ENCODE data around the gene RAB6A. TPM values are rescaled to one million over a fixed set of nuclear protein-coding genes. Genes with fewer than 3 reads are reported as not detected.

The RAB6A gene
- total RNA-seq, 1 experiment from 2014 or later: 121 TPM

DNA sequence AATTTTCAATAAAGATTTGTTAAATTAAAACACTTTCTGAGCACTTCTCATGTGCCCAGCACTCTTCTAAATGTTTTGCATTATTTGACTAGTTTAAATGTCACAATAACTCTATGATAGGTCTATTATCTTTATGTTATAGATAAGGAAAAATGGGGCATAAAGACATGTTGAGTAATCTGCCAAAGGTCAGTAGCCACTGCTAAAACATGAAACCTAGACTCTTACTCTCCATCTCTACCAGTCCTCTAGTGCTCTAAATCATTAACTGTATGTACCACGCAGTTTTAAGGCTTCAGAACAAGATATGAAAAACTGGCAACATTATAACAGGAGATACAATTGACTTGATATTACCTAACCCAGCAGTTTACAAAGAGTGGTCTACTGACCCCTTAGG is 6.9 kb downstream of the RAB6A start (continued):
- TF ChIP-seq, protein P1, sequence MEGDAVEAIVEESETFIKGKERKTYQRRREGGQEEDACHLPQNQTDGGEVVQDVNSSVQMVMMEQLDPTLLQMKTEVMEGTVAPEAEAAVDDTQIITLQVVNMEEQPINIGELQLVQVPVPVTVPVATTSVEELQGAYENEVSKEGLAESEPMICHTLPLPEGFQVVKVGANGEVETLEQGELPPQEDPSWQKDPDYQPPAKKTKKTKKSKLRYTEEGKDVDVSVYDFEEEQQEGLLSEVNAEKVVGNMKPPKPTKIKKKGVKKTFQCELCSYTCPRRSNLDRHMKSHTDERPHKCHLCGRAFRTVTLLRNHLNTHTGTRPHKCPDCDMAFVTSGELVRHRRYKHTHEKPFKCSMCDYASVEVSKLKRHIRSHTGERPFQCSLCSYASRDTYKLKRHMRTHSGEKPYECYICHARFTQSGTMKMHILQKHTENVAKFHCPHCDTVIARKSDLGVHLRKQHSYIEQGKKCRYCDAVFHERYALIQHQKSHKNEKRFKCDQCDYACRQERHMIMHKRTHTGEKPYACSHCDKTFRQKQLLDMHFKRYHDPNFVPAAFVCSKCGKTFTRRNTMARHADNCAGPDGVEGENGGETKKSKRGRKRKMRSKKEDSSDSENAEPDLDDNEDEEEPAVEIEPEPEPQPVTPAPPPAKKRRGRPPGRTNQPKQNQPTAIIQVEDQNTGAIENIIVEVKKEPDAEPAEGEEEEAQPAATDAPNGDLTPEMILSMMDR (IDR thresholded peaks at IDR 0.05 in 2 of 3, conservative IDR thresholded peaks at IDR 0.05 in 1 of 3; ENCODE audit: borderline replicate concordance in 1 of 3, insufficient read depth in 1 of 3, low read depth in 2 of 3, low read length in 2 of 3): no peak
- TF ChIP-seq ZNF274 (IDR thresholded peaks at IDR 0.05; ENCODE audit: low read depth, low read length): no peak
- no peak for TF ChIP-seq POLR2A (IDR thresholded peaks at IDR 0.05; ENCODE audit: borderline replicate concordance, extremely low read depth, insufficient read depth, insufficient read length)
- no peak for TF ChIP-seq SP1 (IDR thresholded peaks at IDR 0.05; ENCODE audit: low read depth)
- TF ChIP-seq ZFX (IDR thresholded peaks at IDR 0.05): no peak

DNA sequence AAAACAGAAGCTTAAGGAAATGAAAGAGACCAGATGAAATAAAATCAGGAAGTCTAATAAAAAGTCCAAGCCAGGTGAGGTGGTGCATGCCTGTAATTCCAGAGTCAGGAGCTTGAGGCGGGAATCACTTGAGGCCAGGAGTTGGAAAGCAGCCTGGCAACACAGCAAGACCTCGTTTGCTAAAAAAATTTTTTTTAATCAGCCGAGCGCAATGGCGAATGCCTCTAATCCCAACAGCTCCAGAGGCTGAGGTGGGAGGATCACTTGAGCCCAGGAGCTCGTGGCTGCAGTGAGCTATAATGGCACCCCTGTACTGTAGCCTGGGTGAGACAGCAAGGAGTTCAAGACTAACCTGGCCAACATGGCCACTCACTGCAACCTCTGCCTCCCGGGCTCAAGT is 8.0 kb downstream of the RAB6A start:
- RAD21 ChIA-PET (ENCODE audit: low non-redundant PET in 1 of 2, low total read pairs in 2 of 2, uncharacterized antibody in 2 of 2, unreplicated experiment in 2 of 2): no interaction called here
- POLR2A ChIA-PET: interaction anchor here (0.6 kb wide), 1 partner anchor 27 kb away, joined by 3 read pairs; no protein-coding TSS in a partner anchor
- DNase-seq (ENCODE audit: low read depth, low spot score): no peak
- H3K79me2 ChIP-seq (ENCODE audit: insufficient read depth, low read length): peaks cover 92% of the 10 kb centered on the region
- no peaks in the 10 kb centered on the region; the same call in 1 of the 2 replicates for H4K20me1 ChIP-seq (ENCODE audit: insufficient read depth)
- no peak overlapping the region for H2AFZ ChIP-seq (ENCODE audit: low read depth, low read length, poor library complexity, severe bottlenecking)
- H3K9me3 ChIP-seq (ENCODE audit: control insufficient read depth in 1 of 2, insufficient read depth in 1 of 2, low read depth in 1 of 2, low read length in 2 of 2): no peaks in the 10 kb centered on the region
- H3K27me3 ChIP-seq (ENCODE audit: insufficient read depth, low read length): no peaks in the 10 kb centered on the region
- H3K4me1 ChIP-seq (ENCODE audit: control insufficient read depth in 1 of 2, insufficient read depth in 2 of 2, low read length in 2 of 2): no peaks in the 10 kb centered on the region
- no peak overlapping the region for H3K27ac ChIP-seq (ENCODE audit: low read depth, low read length)
- no peak for TF ChIP-seq EZH2phosphoT487 (IDR thresholded peaks at IDR 0.05; ENCODE audit: borderline replicate concordance)
- no peak for TF ChIP-seq TCF7L2 (IDR thresholded peaks at IDR 0.05; ENCODE audit: borderline replicate concordance, extremely low read depth, insufficient read depth, insufficient read length)
- TF ChIP-seq ZFX (IDR thresholded peaks at IDR 0.05): no peak
- no peak for TF ChIP-seq FOSL1 (IDR thresholded peaks at IDR 0.05; ENCODE audit: low read depth)
- TF ChIP-seq RAD21 (IDR thresholded peaks at IDR 0.05; ENCODE audit: low read depth): no peak
- TF ChIP-seq EZH2 (IDR thresholded peaks at IDR 0.05): no peak
- no peak for TF ChIP-seq SIN3A (IDR thresholded peaks at IDR 0.05; ENCODE audit: low read depth)
- no peak for TF ChIP-seq EGR1 (IDR thresholded peaks at IDR 0.05; ENCODE audit: low read depth)
- CTCF ChIA-PET: interaction anchor here (0.6 kb wide), 1 partner anchor 1263 kb away, joined by 3 read pairs; no protein-coding TSS in a partner anchor
- H3K4me3 ChIP-seq (replicated peaks in 1 of 2; ENCODE audit: low read depth in 1 of 2, low read length in 2 of 2): no peak overlapping the region
- H3K9ac ChIP-seq (ENCODE audit: low read length): no peak overlapping the region
- intact Hi-C loops (cut with micrococcal nuclease): no loop called here
- H3K9me2 ChIP-seq (ENCODE audit: insufficient read depth): no peaks in the 10 kb centered on the region
- no peak overlapping the region for H3K4me2 ChIP-seq (ENCODE audit: low read length)
- H3K36me3 ChIP-seq (ENCODE audit: control insufficient read depth in 1 of 2, insufficient read depth in 2 of 2, low read length in 2 of 2): no peaks in the 10 kb centered on the region
- BruUV-seq (replicated peaks): no TSS peak
- ATAC-seq: no peak
